NCI-H226 (cell line): Measurements from ENCODE around the gene SKAP1.
"Not testable (repeated sequence)": the region's sequence is repeated elsewhere in the genome, so short reads cannot be mapped to it uniquely, and the experiment has no call there.

Source experiments
- DNase-seq: peaks from one replicate; pipeline ENCODE4 v3.0.0-alpha.2; 2015

The SKAP1 gene

DNA sequence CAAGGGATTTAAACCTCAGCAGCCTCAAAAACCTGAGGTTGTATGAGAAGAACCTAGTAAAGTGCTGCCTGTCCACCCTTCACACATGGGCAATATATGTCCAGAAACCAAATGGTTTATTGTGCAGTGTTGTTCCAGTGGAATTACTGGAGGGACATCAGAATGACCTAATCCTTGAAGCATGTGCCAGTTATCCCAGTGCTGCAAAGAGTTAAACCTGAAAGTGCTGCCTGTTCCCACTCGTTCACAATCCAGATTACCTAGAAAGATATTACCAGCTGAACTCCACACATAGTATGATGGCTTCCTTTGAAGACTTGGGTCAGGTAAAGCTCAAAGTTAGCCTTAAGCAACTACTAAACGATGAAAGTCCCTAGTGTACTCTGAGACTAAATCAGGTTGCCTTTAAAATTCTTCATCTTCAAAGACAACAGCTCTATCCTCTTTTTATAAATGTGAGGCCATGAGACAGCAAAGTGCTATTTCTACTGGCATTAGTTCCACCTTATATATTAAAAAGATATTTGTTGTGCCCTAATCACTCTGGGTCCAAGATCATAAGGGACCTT is 189.4 kb downstream of the SKAP1 start:
- peak; percentile 55 for DNase-seq

DNA sequence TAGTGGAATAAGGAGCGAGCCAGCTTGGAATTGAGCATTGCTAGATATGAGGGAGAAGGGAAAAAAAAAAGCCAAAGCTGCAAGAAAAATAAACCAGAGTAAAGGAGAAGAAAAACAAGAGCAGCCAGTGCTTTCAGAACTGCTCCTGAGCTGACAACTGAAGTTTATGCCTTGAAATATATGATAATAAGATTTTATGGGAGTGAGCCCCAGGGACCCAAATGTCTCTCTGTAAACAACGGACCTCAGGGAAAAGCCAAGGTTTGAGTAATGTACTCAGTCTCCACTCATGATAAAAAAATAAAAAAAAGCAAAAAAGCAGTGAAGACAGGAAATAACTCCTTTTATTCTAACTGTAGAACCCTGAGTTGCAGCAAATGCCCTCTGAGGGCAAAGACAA is 189.9 kb downstream of the SKAP1 start:
- DNase-seq: no peak

DNA sequence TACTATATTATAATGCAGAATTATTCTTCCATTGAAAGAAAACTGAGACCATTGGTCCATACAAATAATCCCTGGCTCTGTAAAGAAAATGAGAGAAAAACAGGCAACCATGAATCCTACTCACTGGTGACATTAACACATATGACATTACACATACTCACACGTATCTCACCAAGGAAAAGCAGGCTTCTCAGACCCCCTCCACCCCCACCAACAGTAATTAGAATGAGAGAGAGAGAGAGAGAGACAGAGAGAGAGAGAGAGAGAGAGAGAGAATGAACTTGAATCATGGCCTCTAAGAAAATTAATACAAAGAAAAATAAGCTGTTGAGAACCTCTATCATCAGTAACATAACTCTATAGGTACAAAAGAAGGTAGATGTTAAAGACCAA is 190.4 kb downstream of the SKAP1 start:
- no peak for DNase-seq

GRCh38 chr17:48238933-48239602 is 190.9 kb downstream of the SKAP1 start:
- DNase-seq: no peak

GRCh38 chr17:48237456-48237855 is 192.6 kb downstream of the SKAP1 start:
- DNase-seq: no peak

DNA sequence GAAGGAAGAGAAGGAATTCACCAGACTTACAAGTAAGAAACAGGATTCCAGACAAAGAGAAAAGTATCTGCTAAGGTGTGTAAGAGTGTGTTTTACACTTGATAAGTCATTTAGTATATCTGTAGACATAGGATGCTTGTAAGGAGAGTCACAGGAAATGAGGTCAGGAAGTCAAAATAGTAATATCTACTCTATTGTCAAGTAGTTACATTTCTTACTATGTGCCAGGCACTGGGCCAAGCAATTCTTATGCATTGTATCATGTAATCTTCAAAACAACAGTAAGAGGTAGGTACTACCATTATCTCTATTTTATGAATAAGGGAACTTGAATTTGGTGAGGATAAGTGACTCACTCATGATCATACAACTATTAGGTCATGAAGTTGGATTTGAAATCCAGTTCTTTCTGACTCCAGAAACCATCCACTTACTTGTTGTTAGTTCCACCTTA is 193.3 kb downstream of the SKAP1 start:
- peak; percentile 98 for DNase-seq

- DNase-seq: no peak
Measured at GRCh38 chr17:48234922-48235321, 195.1 kb downstream of the SKAP1 start.

- DNase-seq: no peak
Measured at GRCh38 chr17:48231995-48232959, 197.7 kb downstream of the SKAP1 start.

DNA sequence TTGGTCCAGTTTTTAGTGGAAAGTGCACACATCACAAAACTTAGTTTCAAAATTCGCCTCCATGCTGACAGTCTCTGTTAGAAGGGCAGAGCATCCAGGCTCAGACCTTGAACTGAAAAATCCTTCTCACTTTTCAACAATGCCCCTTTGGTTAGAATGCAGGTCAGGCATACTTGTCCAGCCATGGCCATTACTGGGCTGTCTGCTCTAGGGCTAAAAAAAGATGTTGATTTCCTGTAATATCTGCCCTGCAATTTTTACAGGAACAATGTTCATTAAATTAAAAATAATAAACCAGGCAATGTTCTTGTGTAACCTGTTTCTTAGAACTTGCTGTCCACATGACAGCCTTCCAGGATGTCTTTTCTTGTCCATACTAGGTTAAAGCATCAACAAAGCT is 200.1 kb downstream of the SKAP1 start:
- no peak for DNase-seq

GRCh38 chr17:48228720-48229119 is 201.3 kb downstream of the SKAP1 start:
- no peak for DNase-seq

DNA sequence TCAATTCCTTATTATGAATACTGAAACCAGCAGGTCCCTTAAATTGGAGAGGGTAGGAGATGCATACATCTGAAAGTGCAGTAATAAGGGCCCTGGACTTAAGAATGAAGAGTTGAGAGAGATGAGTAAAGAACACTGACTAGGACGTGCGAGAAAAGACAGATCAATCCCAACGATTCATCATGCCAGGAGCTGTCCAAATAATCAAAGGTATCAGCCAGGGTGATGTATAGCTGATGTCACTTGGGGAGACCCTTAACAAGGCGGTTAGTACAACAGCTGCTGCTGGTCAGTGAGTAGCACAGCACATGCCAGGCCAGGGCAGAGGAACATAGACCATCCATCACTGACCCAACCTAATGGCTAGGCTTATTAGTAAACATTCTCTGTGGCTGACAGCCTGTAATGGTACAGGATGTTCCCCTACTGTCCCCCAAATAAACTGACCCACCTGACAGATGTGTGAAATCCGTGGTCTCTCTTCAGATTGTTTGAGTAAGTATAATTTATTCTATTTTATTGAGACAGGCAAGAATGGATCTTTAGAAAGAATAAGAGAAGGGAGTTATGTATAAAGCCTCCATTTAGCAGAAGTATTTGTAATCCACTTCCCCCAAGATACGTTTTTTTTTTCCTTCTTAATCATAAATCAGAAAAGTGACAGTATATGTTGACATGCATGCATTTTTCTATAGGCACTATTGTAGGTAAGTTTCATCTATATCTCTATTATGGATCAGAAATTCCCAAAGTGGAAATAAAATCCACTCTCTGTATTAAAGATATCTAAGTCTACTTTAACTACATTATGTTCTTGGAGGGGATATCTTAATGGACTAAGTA is 204.1 kb downstream of the SKAP1 start:
- DNase-seq: no peak

DNA sequence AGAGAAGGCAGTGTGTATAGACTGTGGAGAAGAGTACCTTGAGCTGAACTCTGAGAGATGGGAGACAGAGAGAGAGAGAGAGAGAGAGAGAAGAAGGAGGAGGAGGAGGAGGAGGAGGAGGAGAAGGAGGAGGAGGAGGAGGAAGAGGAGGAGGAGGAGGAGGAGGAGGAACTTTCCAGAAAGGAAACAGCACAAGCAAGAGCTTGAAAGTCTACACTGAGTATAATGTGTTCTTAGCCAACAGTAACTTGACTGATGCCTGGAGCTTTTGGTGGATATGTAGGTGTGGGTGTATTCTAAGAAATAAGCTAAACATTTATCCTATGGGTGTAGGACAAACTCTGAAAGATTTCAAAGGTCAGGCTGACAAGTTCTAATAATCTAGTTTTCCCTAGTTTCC is 206.1 kb downstream of the SKAP1 start:
- no peak for DNase-seq

DNA sequence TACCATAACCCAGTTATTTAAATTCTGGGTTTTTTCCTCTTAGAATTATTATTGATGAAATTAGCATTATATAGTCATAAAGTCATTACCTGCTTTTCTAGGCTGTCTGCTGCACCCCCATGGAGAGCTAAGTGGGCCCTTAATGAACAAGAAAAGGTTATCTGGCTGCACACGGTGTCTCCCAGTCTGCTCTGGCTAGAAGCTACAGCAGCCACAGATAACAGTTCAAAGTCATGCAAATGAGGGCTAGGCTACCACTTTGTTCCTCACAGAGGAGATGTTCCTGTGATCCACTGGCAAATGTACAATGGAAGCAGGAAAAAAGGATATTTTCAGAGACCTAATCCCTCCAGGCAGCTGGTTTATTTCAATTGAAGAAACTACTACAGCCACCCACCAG is 210.4 kb downstream of the SKAP1 start:
- no peak for DNase-seq

- peak; percentile 52 for DNase-seq
Measured at GRCh38 chr17:48215583-48216139, 214.4 kb downstream of the SKAP1 start.

GRCh38 chr17:48213797-48214196 is 216.2 kb downstream of the SKAP1 start:
- DNase-seq: no peak

- DNase-seq: no peak
Measured at GRCh38 chr17:48211787-48212186, 218.2 kb downstream of the SKAP1 start.

DNA sequence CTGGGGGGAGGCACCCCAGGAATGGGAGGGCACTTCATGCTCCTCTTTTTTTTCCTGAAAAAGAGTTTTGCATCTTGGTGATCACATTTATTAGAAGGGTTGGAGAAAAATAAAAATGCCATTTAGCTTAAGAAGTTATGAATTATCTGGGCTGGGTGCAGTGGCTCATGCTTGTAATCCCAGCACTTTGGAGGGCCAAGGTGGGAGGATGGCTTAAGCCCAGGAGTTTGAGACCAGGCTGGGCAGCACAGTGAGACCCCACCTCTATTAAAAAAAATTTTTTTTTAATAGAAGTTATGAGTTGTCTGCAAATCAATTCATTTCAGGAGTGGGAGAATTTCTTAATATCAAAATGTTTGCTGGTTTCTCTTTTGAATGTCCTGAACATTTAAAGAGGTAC is 219.0 kb downstream of the SKAP1 start:
- DNase-seq: no peak

DNA sequence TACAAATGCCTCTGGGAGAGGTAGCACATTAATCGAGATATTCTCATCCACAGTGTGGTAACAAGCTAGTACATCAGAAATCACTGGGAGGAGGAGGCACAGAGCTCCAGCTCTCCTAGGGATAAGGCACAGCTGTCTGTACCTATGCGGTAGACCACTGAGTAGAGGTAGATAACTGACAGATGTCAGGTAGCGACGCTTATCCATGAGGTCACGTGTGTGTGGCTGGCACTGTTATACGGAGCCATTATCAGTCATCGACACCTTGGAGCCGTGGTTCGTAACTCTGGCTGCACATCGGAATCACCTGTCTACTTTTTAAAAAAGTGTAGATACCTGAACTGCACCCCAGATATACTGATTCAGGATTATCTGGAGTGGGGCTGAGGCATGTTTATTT is 220.0 kb downstream of the SKAP1 start:
- no peak for DNase-seq

DNA sequence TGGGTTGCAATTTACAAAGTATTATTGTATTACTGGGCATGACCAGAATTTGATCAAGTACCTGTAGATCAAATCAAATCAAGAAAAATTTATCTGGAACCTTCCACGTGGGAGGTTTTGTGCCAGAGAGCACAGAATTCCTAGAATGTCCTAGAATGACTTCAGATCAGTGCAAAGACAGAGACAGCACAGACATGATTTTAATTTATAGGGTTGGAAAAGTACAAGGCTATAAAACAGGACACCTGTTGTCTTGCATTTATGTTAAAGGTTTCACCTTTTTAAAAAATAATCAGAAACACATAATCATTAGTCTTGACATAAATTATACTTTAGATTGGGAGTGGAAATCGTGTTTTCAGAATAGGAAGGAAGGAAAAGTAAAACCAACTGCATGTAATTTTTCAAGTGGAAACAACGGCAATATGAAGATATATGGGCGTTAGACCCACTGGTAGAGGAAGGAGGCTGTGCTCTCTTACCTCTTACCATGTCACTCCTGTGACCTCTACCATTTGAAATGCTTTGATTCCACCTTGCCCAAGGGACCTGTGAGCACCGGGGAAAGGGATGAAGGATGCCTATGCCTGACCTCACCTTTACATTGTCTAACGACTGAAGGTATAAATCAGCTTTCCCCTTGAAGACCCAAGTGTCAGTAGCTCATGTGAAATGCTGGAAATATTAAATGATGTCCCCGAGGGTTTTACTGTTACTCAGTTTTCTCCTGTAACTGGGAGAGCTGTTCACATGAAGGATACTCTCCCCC is 222.1 kb downstream of the SKAP1 start:
- DNase-seq: no peak

DNA sequence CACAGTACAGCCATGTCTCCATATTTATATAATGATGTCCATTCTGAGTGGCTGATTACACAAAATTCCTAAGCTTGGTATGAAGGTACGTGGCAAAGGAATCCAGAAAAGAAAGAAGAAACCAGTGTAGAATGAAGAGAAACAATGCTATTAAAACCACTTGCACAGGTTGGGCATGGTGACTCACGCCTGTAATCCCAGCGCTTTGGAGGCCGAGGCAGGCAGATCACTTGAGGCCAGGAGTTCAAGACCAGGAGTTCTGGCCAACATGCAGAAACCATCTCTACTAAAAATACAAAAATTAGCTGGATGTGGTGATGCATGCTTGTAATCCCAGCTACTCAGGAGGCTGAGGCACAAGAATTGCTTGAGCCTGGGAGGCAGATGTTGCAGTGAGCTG is 223.0 kb downstream of the SKAP1 start:
- DNase-seq: not testable (repeated sequence)

- DNase-seq: no peak
Measured at GRCh38 chr17:48202959-48203358, 227.1 kb downstream of the SKAP1 start.
